Testis (tissue), 2 donors: ENCODE results near the gene ARID1B.

ENCODE experiments used
- POLR2A ChIP-seq: fragments of 450-650 bp; IDR thresholded peaks from one replicate; pipeline ENCODE4 v1.6.1; 2017; ENCODE audit warnings: antibody characterized with exemption, mild to moderate bottlenecking, moderate library complexity
- TF ChIP-seq, protein P1 (sequence below), 3 experiments: fragments of 450-650 bp in 2 of 3; fragments of 200-600 bp in 1 of 3; sonication (generic) in 1 of 3; IDR thresholded peaks; one replicate each; pipeline ENCODE4 v1.5.1; 2016 to 2019; ENCODE audit warnings: antibody characterized with exemption in 3 of 3, mild to moderate bottlenecking in 2 of 3, moderate library complexity in 1 of 3

DNA sequence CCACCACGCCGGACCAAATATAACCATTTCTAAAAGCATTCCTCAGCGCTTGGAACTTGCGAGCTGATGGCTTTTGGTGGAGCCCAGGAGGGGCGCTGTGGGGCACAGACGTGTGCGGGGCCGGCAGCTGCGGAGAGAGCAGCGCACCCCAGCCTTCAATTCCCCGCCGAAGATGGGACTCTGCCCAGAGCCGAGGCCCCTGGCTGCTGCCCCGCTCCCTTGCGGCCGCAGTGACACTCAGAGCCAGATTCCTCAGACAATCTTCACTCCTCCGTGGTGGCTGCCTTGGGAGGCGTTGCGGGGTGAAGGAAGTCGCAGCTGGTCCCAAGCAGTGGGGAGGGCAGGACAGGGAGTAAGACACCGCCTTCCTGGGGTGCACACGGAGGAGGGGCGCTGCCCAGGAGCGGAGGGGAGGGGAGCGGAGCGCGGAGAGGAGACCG is 458.4 kb downstream of the ARID1B start:
- TF ChIP-seq, protein P1, sequence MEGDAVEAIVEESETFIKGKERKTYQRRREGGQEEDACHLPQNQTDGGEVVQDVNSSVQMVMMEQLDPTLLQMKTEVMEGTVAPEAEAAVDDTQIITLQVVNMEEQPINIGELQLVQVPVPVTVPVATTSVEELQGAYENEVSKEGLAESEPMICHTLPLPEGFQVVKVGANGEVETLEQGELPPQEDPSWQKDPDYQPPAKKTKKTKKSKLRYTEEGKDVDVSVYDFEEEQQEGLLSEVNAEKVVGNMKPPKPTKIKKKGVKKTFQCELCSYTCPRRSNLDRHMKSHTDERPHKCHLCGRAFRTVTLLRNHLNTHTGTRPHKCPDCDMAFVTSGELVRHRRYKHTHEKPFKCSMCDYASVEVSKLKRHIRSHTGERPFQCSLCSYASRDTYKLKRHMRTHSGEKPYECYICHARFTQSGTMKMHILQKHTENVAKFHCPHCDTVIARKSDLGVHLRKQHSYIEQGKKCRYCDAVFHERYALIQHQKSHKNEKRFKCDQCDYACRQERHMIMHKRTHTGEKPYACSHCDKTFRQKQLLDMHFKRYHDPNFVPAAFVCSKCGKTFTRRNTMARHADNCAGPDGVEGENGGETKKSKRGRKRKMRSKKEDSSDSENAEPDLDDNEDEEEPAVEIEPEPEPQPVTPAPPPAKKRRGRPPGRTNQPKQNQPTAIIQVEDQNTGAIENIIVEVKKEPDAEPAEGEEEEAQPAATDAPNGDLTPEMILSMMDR (IDR thresholded peaks at IDR 0.05) = peak; percentile 27 to 50 (median 44)
- no peak for TF ChIP-seq POLR2A
